ENCODE data around the gene FBXW8. TPM values are rescaled to one million over a fixed set of nuclear protein-coding genes. Genes with fewer than 3 reads are reported as not detected.

The FBXW8 gene
- total RNA-seq, 2 donors from 2014 or later, result 8.6 to 8.7 TPM

- H3K9me3 ChIP-seq (ENCODE audit: control insufficient read depth, low read length, poor library complexity, severe bottlenecking), result no peaks in the 10 kb centered on the region
- ATAC-seq (no peak), DNase-seq (no peak)
- Mint-ChIP-seq H3K4me1 (peaks cover 56% of the 10 kb centered on the region), H3K27ac (no peak overlapping the region), H3K4me3 (no peak overlapping the region), H3K36me3 (ENCODE audit: low read depth) (peaks cover 2% of the 10 kb centered on the region), H3K27me3 (no peaks in the 10 kb centered on the region)
Measured at GRCh38 chr12:116922194-116922897, 11.6 kb downstream of the FBXW8 start.

- H3K4me3 Mint-ChIP-seq, result peak overlapping the region; percentile 83
- H3K9me3 ChIP-seq (ENCODE audit: control insufficient read depth, low read length, poor library complexity, severe bottlenecking), result no peaks in the 10 kb centered on the region
- peak overlapping the region; percentile 81 for H3K27ac Mint-ChIP-seq
- H3K4me1 Mint-ChIP-seq, result peaks cover 54% of the 10 kb centered on the region
- DNase-seq (peak in 2 of 3 donors; percentile 14 to 23), ATAC-seq (peak; percentile 98)
- no peaks in the 10 kb centered on the region for H3K27me3 Mint-ChIP-seq
- peaks cover 5% of the 10 kb centered on the region for H3K36me3 Mint-ChIP-seq (ENCODE audit: low read depth)
Measured at GRCh38 chr12:116924558-116925453, 14.1 kb downstream of the FBXW8 start.

GRCh38 chr12:116926283-116927243 lies 15.8 kb downstream of the FBXW8 start:
- Mint-ChIP-seq H3K4me1 (peaks cover 46% of the 10 kb centered on the region), H3K4me3 (no peak overlapping the region), H3K27me3 (no peaks in the 10 kb centered on the region), H3K27ac (no peak overlapping the region), H3K36me3 (ENCODE audit: low read depth) (peaks cover 9% of the 10 kb centered on the region)
- ATAC-seq (no peak), DNase-seq (no peak)
- no peaks in the 10 kb centered on the region for H3K9me3 ChIP-seq (ENCODE audit: control insufficient read depth, low read length, poor library complexity, severe bottlenecking)

GRCh38 chr12:116927244-116927940 lies 16.6 kb downstream of the FBXW8 start:
- peaks cover 43% of the 10 kb centered on the region for H3K4me1 Mint-ChIP-seq
- ATAC-seq (no peak), DNase-seq (no peak)
- no peaks in the 10 kb centered on the region for H3K9me3 ChIP-seq (ENCODE audit: control insufficient read depth, low read length, poor library complexity, severe bottlenecking)
- H3K36me3 Mint-ChIP-seq (ENCODE audit: low read depth), result peaks cover 11% of the 10 kb centered on the region
- no peak overlapping the region for H3K4me3 Mint-ChIP-seq
- no peaks in the 10 kb centered on the region for H3K27me3 Mint-ChIP-seq
- no peak overlapping the region for H3K27ac Mint-ChIP-seq

- Mint-ChIP-seq H3K4me3 (no peak overlapping the region), H3K27me3 (no peaks in the 10 kb centered on the region), H3K4me1 (peaks cover 37% of the 10 kb centered on the region), H3K36me3 (ENCODE audit: low read depth) (peaks cover 11% of the 10 kb centered on the region), H3K27ac (no peak overlapping the region)
- no peaks in the 10 kb centered on the region for H3K9me3 ChIP-seq (ENCODE audit: control insufficient read depth, low read length, poor library complexity, severe bottlenecking)
- no peak for DNase-seq
- ATAC-seq, result no peak
Measured at GRCh38 chr12:116928504-116928903, 17.8 kb downstream of the FBXW8 start.

- no peaks in the 10 kb centered on the region for H3K9me3 ChIP-seq (ENCODE audit: control insufficient read depth, low read length, poor library complexity, severe bottlenecking)
- H3K4me1 Mint-ChIP-seq, result peaks cover 33% of the 10 kb centered on the region
- no peaks in the 10 kb centered on the region for H3K27me3 Mint-ChIP-seq
- DNase-seq (no peak), ATAC-seq (no peak)
- no peak overlapping the region for H3K27ac Mint-ChIP-seq
- H3K36me3 Mint-ChIP-seq (ENCODE audit: low read depth), result peaks cover 13% of the 10 kb centered on the region
- H3K4me3 Mint-ChIP-seq, result no peak overlapping the region
Measured at GRCh38 chr12:116929885-116930284, 19.1 kb downstream of the FBXW8 start.

- Mint-ChIP-seq H3K27ac (no peak overlapping the region), H3K27me3 (no peaks in the 10 kb centered on the region), H3K4me3 (no peak overlapping the region), H3K36me3 (ENCODE audit: low read depth) (peaks cover 16% of the 10 kb centered on the region), H3K4me1 (peaks cover 20% of the 10 kb centered on the region)
- no peak for DNase-seq
- no peaks in the 10 kb centered on the region for H3K9me3 ChIP-seq (ENCODE audit: control insufficient read depth, low read length, poor library complexity, severe bottlenecking)
- ATAC-seq, result no peak
Measured at GRCh38 chr12:116931665-116932064, 20.9 kb downstream of the FBXW8 start.

GRCh38 chr12:116933091-116933490 lies 22.3 kb downstream of the FBXW8 start:
- H3K4me1 Mint-ChIP-seq, result peaks cover 24% of the 10 kb centered on the region

GRCh38 chr12:116933512-116934246 lies 22.9 kb downstream of the FBXW8 start:
- Mint-ChIP-seq H3K36me3 (ENCODE audit: low read depth) (peaks cover 21% of the 10 kb centered on the region), H3K27me3 (no peaks in the 10 kb centered on the region), H3K4me3 (no peak overlapping the region), H3K27ac (no peak overlapping the region), H3K4me1 (peaks cover 24% of the 10 kb centered on the region)
- ATAC-seq, result no peak
- H3K9me3 ChIP-seq (ENCODE audit: control insufficient read depth, low read length, poor library complexity, severe bottlenecking), result no peaks in the 10 kb centered on the region
- DNase-seq, result no peak

More at GRCh38 chr12:116933091-116933490, 22.3 kb downstream of the FBXW8 start:
- H3K4me3 Mint-ChIP-seq, result no peak overlapping the region
- no peaks in the 10 kb centered on the region for H3K9me3 ChIP-seq (ENCODE audit: control insufficient read depth, low read length, poor library complexity, severe bottlenecking)
- no peaks in the 10 kb centered on the region for H3K27me3 Mint-ChIP-seq
- DNase-seq (no peak), ATAC-seq (no peak)
- H3K36me3 Mint-ChIP-seq (ENCODE audit: low read depth), result peaks cover 21% of the 10 kb centered on the region
- H3K27ac Mint-ChIP-seq, result no peak overlapping the region

- Mint-ChIP-seq H3K27ac (no peak overlapping the region), H3K4me1 (peaks cover 24% of the 10 kb centered on the region), H3K4me3 (no peak overlapping the region), H3K36me3 (ENCODE audit: low read depth) (peaks cover 17% of the 10 kb centered on the region), H3K27me3 (no peaks in the 10 kb centered on the region)
- ATAC-seq (no peak), DNase-seq (no peak)
- no peaks in the 10 kb centered on the region for H3K9me3 ChIP-seq (ENCODE audit: control insufficient read depth, low read length, poor library complexity, severe bottlenecking)
Measured at GRCh38 chr12:116934908-116935705, 24.4 kb downstream of the FBXW8 start.

- Mint-ChIP-seq H3K27ac (peak overlapping the region; percentile 2), H3K4me1 (peaks cover 16% of the 10 kb centered on the region), H3K4me3 (no peak overlapping the region), H3K36me3 (ENCODE audit: low read depth) (peaks cover 12% of the 10 kb centered on the region), H3K27me3 (no peaks in the 10 kb centered on the region)
- DNase-seq, result no peak
- H3K9me3 ChIP-seq (ENCODE audit: control insufficient read depth, low read length, poor library complexity, severe bottlenecking), result no peaks in the 10 kb centered on the region
- no peak for ATAC-seq
Measured at GRCh38 chr12:116937640-116938039, 26.9 kb downstream of the FBXW8 start.
